Neural cell (in vitro differentiated cells): Measurements from ENCODE around the gene ADPRH. TPM values are rescaled to one million over a fixed set of nuclear protein-coding genes. Genes with fewer than 3 reads are reported as not detected.

Experiments
- H2AFZ ChIP-seq: fragments of 200-600, 300-800 bp; sonication (generic), shearing (Covaris generic); 2 replicates; pipeline ENCODE4 v1.6.0; 2014; ENCODE audit warnings: low read depth, mild to moderate bottlenecking, antibody characterized with exemption, low read length, moderate library complexity
- H3F3A ChIP-seq: fragments of 200-600 bp; shearing (Covaris generic); 2 replicates; pipeline ENCODE4 v1.6.1; 2016; ENCODE audit warnings: mild to moderate bottlenecking, moderate library complexity, mixed read lengths, antibody characterized with exemption, low read length; ENCODE audit not compliant: insufficient read depth, poor library complexity, severe bottlenecking
- H3K27ac ChIP-seq: fragments of 200-600, 300-800 bp; sonication (generic), shearing (Covaris generic); 2 replicates; pipeline ENCODE4 v1.5.1; 2014; ENCODE audit warnings: mild to moderate bottlenecking, low read length, moderate library complexity
- H3K27me3 ChIP-seq: fragments of 300-800, 200-600 bp; sonication (generic), shearing (Covaris generic); 2 replicates; pipeline ENCODE4 v1.6.0; 2014; ENCODE audit warnings: mild to moderate bottlenecking, low read depth, low read length, moderate library complexity; ENCODE audit not compliant: insufficient read depth
- H3K36me3 ChIP-seq: fragments of 300-800, 200-600 bp; sonication (generic), shearing (Covaris generic); 2 replicates; pipeline ENCODE4 v1.5.1; 2014; ENCODE audit warnings: mild to moderate bottlenecking, antibody characterized with exemption, low read length, moderate library complexity; ENCODE audit not compliant: insufficient read depth
- H3K4me2 ChIP-seq: fragments of 300-800, 200-600 bp; sonication (generic), shearing (Covaris generic); 2 replicates; pipeline ENCODE4 v1.6.0; 2014; ENCODE audit warnings: mild to moderate bottlenecking, low read length
- H3K4me3 ChIP-seq: fragments of 300-800, 200-600 bp; sonication (generic), shearing (Covaris generic); 2 replicates; pipeline ENCODE4 v1.5.1; 2014; ENCODE audit warnings: mild to moderate bottlenecking, low read length, moderate library complexity
- H3K79me2 ChIP-seq: fragments of 200-600 bp; shearing (Covaris generic); replicated peaks from 2 replicates; pipeline ENCODE4 v1.6.0; 2014; ENCODE audit warnings: mild to moderate bottlenecking, low read length, moderate library complexity; ENCODE audit not compliant: insufficient read depth
- H3K9ac ChIP-seq: fragments of 300-800, 200-600 bp; sonication (generic), shearing (Covaris generic); 2 replicates; pipeline ENCODE4 v1.6.1; 2016; ENCODE audit warnings: mild to moderate bottlenecking, low read length, mixed read lengths
- H3K9me2 ChIP-seq: fragments of 200-600 bp; shearing (Covaris generic); 2 replicates; pipeline ENCODE4 v1.6.1; 2016; ENCODE audit warnings: mild to moderate bottlenecking, low read length, mixed read lengths; ENCODE audit not compliant: insufficient read depth
- H3K9me3 ChIP-seq: fragments of 200-600, 300-800 bp; sonication (generic), shearing (Covaris generic); 2 replicates; pipeline ENCODE4 v1.6.1; 2016; ENCODE audit warnings: mild to moderate bottlenecking, mixed run types, low read length, moderate library complexity, mixed read lengths
- H4K20me1 ChIP-seq: fragments of 200-600 bp; shearing (Covaris generic); 2 replicates; pipeline ENCODE4 v1.6.1; 2016; ENCODE audit warnings: mild to moderate bottlenecking, mixed run types; ENCODE audit not compliant: insufficient read depth
- EP300 ChIP-seq: fragments of 450-650 bp; conservative IDR thresholded peaks from 2 replicates; pipeline ENCODE4 v1.6.1; 2014; ENCODE audit warnings: antibody characterized with exemption, mild to moderate bottlenecking, moderate library complexity; ENCODE audit not compliant: poor library complexity, severe bottlenecking
- EZH2 ChIP-seq: fragments of 200-600, 300-800 bp; shearing (Covaris generic), sonication (generic); IDR thresholded peaks from 2 replicates; pipeline ENCODE4 v1.6.1; 2014; ENCODE audit warnings: antibody characterized with exemption, low read length, borderline replicate concordance, mild to moderate bottlenecking; ENCODE audit not compliant: insufficient read depth, poor library complexity, severe bottlenecking
- MXI1 ChIP-seq: fragments of 450-650 bp; conservative IDR thresholded peaks from 2 replicates; pipeline ENCODE4 v1.6.1; 2014; ENCODE audit warnings: antibody characterized with exemption, mild to moderate bottlenecking; ENCODE audit not compliant: poor library complexity, severe bottlenecking
- POLR2AphosphoS5 ChIP-seq: IDR thresholded peaks from 2 replicates; pipeline ENCODE4 v1.6.1; 2012
- RAD21 ChIP-seq: fragments of 450-650 bp; conservative IDR thresholded peaks from 2 replicates; pipeline ENCODE4 v1.6.1; 2014; ENCODE audit warnings: antibody characterized with exemption, mild to moderate bottlenecking, moderate library complexity
- REST ChIP-seq: IDR thresholded peaks from 2 replicates; pipeline ENCODE4 v1.6.1; 2012; ENCODE audit warnings: borderline replicate concordance
- SMC3 ChIP-seq: fragments of 450-650 bp; conservative IDR thresholded peaks from 2 replicates; pipeline ENCODE4 v1.6.1; 2014; ENCODE audit warnings: antibody characterized with exemption, mild to moderate bottlenecking, moderate library complexity; ENCODE audit not compliant: poor library complexity
- TAF1 ChIP-seq: IDR thresholded peaks from 2 replicates; pipeline ENCODE4 v1.6.1; 2012; ENCODE audit warnings: low read depth
- polyA plus RNA-seq: library from polyadenylated mRNA; depleted of rRNA; stranded (reverse); fragments of >200 nt; gene quantifications from 2 replicates; pipeline ENCODE4 v1.2.3, GENCODE V29; 2014
- TF ChIP-seq, protein P1 (sequence below): fragments of 450-650 bp; IDR thresholded peaks from 2 replicates; pipeline ENCODE4 v1.5.1; 2014; ENCODE audit warnings: antibody characterized with exemption, mild to moderate bottlenecking, moderate library complexity; ENCODE audit not compliant: poor library complexity, severe bottlenecking

The ADPRH gene
- polyA plus RNA-seq, 1 donor from 2014 or later, result 0.07 TPM

- no peaks in the 10 kb centered on the region for H3K9me2 ChIP-seq
- H3K4me3 ChIP-seq, result no peak overlapping the region
- H4K20me1 ChIP-seq, result no peaks in the 10 kb centered on the region
- no peak overlapping the region for H3K4me2 ChIP-seq
- no peak overlapping the region for H3K9ac ChIP-seq
- no peaks in the 10 kb centered on the region for H3K27me3 ChIP-seq
- TF ChIP-seq EP300, result no peak
- TF ChIP-seq POLR2AphosphoS5, result no peak
- no peak for TF ChIP-seq MXI1
- no peak for TF ChIP-seq REST
- TF ChIP-seq TAF1, result no peak
- no peak for TF ChIP-seq EZH2
- no peak overlapping the region for H3K27ac ChIP-seq
- H2AFZ ChIP-seq, result no peak overlapping the region
- H3F3A ChIP-seq, result no peaks in the 10 kb centered on the region
- no peaks in the 10 kb centered on the region for H3K79me2 ChIP-seq
- no peaks in the 10 kb centered on the region for H3K36me3 ChIP-seq
- H3K9me3 ChIP-seq, result no peaks in the 10 kb centered on the region
Measured at GRCh38 chr3:119627461-119627860, 48.2 kb downstream of the ADPRH start.

DNA sequence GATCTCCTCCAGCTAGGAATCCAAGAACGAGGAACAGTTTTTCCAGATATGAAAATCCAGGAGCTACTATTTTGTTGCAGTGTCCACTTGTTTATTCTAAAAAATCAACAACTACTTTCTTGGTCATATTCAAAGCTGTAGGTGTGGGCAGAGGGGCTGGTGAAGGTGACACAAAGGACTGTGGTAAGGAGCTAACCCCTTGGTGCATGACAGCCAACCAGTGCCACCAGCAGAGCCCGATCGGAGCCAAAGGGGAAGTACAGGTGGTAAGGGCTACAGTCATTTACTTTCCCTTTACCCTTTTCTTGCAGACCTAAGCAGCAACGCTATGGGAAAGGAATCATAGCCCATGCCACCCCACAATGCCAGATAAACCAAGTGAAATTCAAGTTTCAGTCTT lies 49.1 kb downstream of the ADPRH start:
- no peaks in the 10 kb centered on the region for H4K20me1 ChIP-seq
- H3K9me3 ChIP-seq, result no peaks in the 10 kb centered on the region
- no peak overlapping the region for H3K4me3 ChIP-seq
- H3K9ac ChIP-seq, result no peak overlapping the region
- H3K79me2 ChIP-seq, result no peaks in the 10 kb centered on the region
- no peak for TF ChIP-seq SMC3
- H3F3A ChIP-seq, result no peaks in the 10 kb centered on the region
- H3K27me3 ChIP-seq, result no peaks in the 10 kb centered on the region
- H3K27ac ChIP-seq, result no peak overlapping the region
- no peak overlapping the region for H3K4me2 ChIP-seq
- no peak overlapping the region for H2AFZ ChIP-seq
- H3K9me2 ChIP-seq, result no peaks in the 10 kb centered on the region
- no peaks in the 10 kb centered on the region for H3K36me3 ChIP-seq

- no peak overlapping the region for H3K4me2 ChIP-seq
- H3K9me3 ChIP-seq, result no peaks in the 10 kb centered on the region
- H3F3A ChIP-seq, result no peaks in the 10 kb centered on the region
- H3K27ac ChIP-seq, result no peak overlapping the region
- no peaks in the 10 kb centered on the region for H3K79me2 ChIP-seq
- no peaks in the 10 kb centered on the region for H3K36me3 ChIP-seq
- H3K27me3 ChIP-seq, result no peaks in the 10 kb centered on the region
- H2AFZ ChIP-seq, result no peak overlapping the region
- H4K20me1 ChIP-seq, result no peaks in the 10 kb centered on the region
- TF ChIP-seq SMC3 (no peak), EP300 (no peak), RAD21 (no peak), EZH2 (no peak), TAF1 (no peak), POLR2AphosphoS5 (no peak), MXI1 (no peak), REST (no peak)
- TF ChIP-seq, protein P1, sequence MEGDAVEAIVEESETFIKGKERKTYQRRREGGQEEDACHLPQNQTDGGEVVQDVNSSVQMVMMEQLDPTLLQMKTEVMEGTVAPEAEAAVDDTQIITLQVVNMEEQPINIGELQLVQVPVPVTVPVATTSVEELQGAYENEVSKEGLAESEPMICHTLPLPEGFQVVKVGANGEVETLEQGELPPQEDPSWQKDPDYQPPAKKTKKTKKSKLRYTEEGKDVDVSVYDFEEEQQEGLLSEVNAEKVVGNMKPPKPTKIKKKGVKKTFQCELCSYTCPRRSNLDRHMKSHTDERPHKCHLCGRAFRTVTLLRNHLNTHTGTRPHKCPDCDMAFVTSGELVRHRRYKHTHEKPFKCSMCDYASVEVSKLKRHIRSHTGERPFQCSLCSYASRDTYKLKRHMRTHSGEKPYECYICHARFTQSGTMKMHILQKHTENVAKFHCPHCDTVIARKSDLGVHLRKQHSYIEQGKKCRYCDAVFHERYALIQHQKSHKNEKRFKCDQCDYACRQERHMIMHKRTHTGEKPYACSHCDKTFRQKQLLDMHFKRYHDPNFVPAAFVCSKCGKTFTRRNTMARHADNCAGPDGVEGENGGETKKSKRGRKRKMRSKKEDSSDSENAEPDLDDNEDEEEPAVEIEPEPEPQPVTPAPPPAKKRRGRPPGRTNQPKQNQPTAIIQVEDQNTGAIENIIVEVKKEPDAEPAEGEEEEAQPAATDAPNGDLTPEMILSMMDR, result no peak
- no peak overlapping the region for H3K9ac ChIP-seq
- H3K9me2 ChIP-seq, result no peaks in the 10 kb centered on the region
- H3K4me3 ChIP-seq, result no peak overlapping the region
Measured at GRCh38 chr3:119628816-119629445, 49.6 kb downstream of the ADPRH start.
